ENCODE data around the gene PTGFRN.

Gene PTGFRN

GRCh38 chr1:117025568-117025967 lies 115.9 kb downstream of the PTGFRN start:
- no peak overlapping the region for H3K4me3 ChIP-seq (ENCODE audit: low read length)
- peaks cover 5% of the 10 kb centered on the region for H3K4me1 ChIP-seq (ENCODE audit: low read length)
- no peaks in the 10 kb centered on the region for H4K20me1 ChIP-seq (ENCODE audit: insufficient read depth, low read length)
- no peak overlapping the region for H3K9ac ChIP-seq (ENCODE audit: low read length)
- H3K79me2 ChIP-seq (ENCODE audit: low read length): no peaks in the 10 kb centered on the region
- no peaks in the 10 kb centered on the region for H3K36me3 ChIP-seq (replicated peaks; ENCODE audit: low read depth, low read length)
- no peak overlapping the region for H3K27ac ChIP-seq (ENCODE audit: low read length)
- no peak for TF ChIP-seq EZH2phosphoT487 (IDR thresholded peaks at IDR 0.05; ENCODE audit: low read depth)
- TF ChIP-seq CTCF (IDR thresholded peaks at IDR 0.05; ENCODE audit: low read depth, low read length): no peak
- no peak overlapping the region for H2AFZ ChIP-seq (ENCODE audit: low read depth, low read length)
- H3K9me3 ChIP-seq (ENCODE audit: insufficient read depth, low read length): no peaks in the 10 kb centered on the region
- H3K27me3 ChIP-seq (ENCODE audit: low read depth, low read length): no peaks in the 10 kb centered on the region
- H3K4me2 ChIP-seq (ENCODE audit: low read length): no peak overlapping the region

GRCh38 chr1:117026361-117026760 lies 116.6 kb downstream of the PTGFRN start:
- Histone ChIP-seq H3K4me1 (ENCODE audit: low read length) (peaks cover 5% of the 10 kb centered on the region), H4K20me1 (ENCODE audit: insufficient read depth, low read length) (no peaks in the 10 kb centered on the region), H3K9me3 (ENCODE audit: insufficient read depth, low read length) (no peaks in the 10 kb centered on the region), H3K4me3 (ENCODE audit: low read length) (no peak overlapping the region), H3K27ac (ENCODE audit: low read length) (no peak overlapping the region), H3K27me3 (ENCODE audit: low read depth, low read length) (no peaks in the 10 kb centered on the region), H3K79me2 (ENCODE audit: low read length) (no peaks in the 10 kb centered on the region), H3K9ac (ENCODE audit: low read length) (no peak overlapping the region), H2AFZ (ENCODE audit: low read depth, low read length) (no peak overlapping the region), H3K36me3 (replicated peaks; ENCODE audit: low read depth, low read length) (no peaks in the 10 kb centered on the region), H3K4me2 (ENCODE audit: low read length) (no peak overlapping the region)
- TF ChIP-seq EZH2phosphoT487 (IDR thresholded peaks at IDR 0.05; ENCODE audit: low read depth): no peak
- no peak for TF ChIP-seq CTCF (IDR thresholded peaks at IDR 0.05; ENCODE audit: low read depth, low read length)

- Histone ChIP-seq H2AFZ (ENCODE audit: low read depth, low read length) (no peak overlapping the region), H3K4me3 (ENCODE audit: low read length) (no peak overlapping the region), H3K36me3 (replicated peaks; ENCODE audit: low read depth, low read length) (no peaks in the 10 kb centered on the region), H3K4me2 (ENCODE audit: low read length) (no peak overlapping the region), H3K27me3 (ENCODE audit: low read depth, low read length) (no peaks in the 10 kb centered on the region), H4K20me1 (ENCODE audit: insufficient read depth, low read length) (no peaks in the 10 kb centered on the region), H3K9ac (ENCODE audit: low read length) (no peak overlapping the region), H3K27ac (ENCODE audit: low read length) (no peak overlapping the region), H3K4me1 (ENCODE audit: low read length) (no peaks in the 10 kb centered on the region), H3K79me2 (ENCODE audit: low read length) (no peaks in the 10 kb centered on the region), H3K9me3 (ENCODE audit: insufficient read depth, low read length) (no peaks in the 10 kb centered on the region)
- TF ChIP-seq CTCF (IDR thresholded peaks at IDR 0.05; ENCODE audit: low read depth, low read length) (no peak), EZH2phosphoT487 (IDR thresholded peaks at IDR 0.05; ENCODE audit: low read depth) (no peak)
Measured at GRCh38 chr1:117029685-117030084, 120.0 kb downstream of the PTGFRN start.

- H3K27ac ChIP-seq (ENCODE audit: low read length): no peak overlapping the region
- H2AFZ ChIP-seq (ENCODE audit: low read depth, low read length): no peak overlapping the region
- H3K4me1 ChIP-seq (ENCODE audit: low read length): no peaks in the 10 kb centered on the region
- H3K4me2 ChIP-seq (ENCODE audit: low read length): no peak overlapping the region
- no peaks in the 10 kb centered on the region for H3K27me3 ChIP-seq (ENCODE audit: low read depth, low read length)
- H3K9ac ChIP-seq (ENCODE audit: low read length): no peak overlapping the region
- H4K20me1 ChIP-seq (ENCODE audit: insufficient read depth, low read length): no peaks in the 10 kb centered on the region
- H3K9me3 ChIP-seq (ENCODE audit: insufficient read depth, low read length): no peaks in the 10 kb centered on the region
- no peaks in the 10 kb centered on the region for H3K36me3 ChIP-seq (replicated peaks; ENCODE audit: low read depth, low read length)
- H3K4me3 ChIP-seq (ENCODE audit: low read length): no peak overlapping the region
- H3K79me2 ChIP-seq (ENCODE audit: low read length): no peaks in the 10 kb centered on the region
- no peak for TF ChIP-seq EZH2phosphoT487 (IDR thresholded peaks at IDR 0.05; ENCODE audit: low read depth)
- TF ChIP-seq CTCF (IDR thresholded peaks at IDR 0.05; ENCODE audit: low read depth, low read length): no peak
Measured at GRCh38 chr1:117030271-117030877, 120.7 kb downstream of the PTGFRN start.
